GM12873 (cell line): ENCODE results near the gene CADM1.

ENCODE experiments used
- TF ChIP-seq, protein P1 (sequence below): IDR thresholded peaks from 2 replicates; pipeline ENCODE4 v1.5.1; 2012; ENCODE audit warnings: low read depth, mild to moderate bottlenecking, moderate library complexity, low read length, control low read depth; ENCODE audit not compliant: insufficient read depth; ENCODE audit errors: missing control alignments

Gene CADM1

DNA sequence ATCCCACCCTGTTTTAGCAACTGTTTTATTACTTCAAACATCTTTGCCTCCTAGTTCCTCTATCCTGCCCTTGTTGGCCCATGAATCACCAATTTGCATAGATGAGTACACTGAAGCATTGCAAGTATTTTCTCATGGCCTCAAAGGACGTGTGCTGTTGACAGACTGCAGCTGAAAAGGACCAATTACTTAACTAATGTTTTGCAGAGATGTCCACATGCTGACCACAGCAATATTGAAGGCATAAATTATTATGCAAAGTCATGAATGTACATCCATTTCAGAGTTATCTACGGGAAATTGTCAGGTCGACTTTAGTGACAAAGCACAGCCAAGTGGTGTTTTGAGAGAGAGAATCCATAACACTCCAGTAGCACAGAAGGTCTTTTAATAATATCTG is 64.8 kb downstream of the CADM1 start:
- TF ChIP-seq, protein P1, sequence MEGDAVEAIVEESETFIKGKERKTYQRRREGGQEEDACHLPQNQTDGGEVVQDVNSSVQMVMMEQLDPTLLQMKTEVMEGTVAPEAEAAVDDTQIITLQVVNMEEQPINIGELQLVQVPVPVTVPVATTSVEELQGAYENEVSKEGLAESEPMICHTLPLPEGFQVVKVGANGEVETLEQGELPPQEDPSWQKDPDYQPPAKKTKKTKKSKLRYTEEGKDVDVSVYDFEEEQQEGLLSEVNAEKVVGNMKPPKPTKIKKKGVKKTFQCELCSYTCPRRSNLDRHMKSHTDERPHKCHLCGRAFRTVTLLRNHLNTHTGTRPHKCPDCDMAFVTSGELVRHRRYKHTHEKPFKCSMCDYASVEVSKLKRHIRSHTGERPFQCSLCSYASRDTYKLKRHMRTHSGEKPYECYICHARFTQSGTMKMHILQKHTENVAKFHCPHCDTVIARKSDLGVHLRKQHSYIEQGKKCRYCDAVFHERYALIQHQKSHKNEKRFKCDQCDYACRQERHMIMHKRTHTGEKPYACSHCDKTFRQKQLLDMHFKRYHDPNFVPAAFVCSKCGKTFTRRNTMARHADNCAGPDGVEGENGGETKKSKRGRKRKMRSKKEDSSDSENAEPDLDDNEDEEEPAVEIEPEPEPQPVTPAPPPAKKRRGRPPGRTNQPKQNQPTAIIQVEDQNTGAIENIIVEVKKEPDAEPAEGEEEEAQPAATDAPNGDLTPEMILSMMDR, result no peak

DNA sequence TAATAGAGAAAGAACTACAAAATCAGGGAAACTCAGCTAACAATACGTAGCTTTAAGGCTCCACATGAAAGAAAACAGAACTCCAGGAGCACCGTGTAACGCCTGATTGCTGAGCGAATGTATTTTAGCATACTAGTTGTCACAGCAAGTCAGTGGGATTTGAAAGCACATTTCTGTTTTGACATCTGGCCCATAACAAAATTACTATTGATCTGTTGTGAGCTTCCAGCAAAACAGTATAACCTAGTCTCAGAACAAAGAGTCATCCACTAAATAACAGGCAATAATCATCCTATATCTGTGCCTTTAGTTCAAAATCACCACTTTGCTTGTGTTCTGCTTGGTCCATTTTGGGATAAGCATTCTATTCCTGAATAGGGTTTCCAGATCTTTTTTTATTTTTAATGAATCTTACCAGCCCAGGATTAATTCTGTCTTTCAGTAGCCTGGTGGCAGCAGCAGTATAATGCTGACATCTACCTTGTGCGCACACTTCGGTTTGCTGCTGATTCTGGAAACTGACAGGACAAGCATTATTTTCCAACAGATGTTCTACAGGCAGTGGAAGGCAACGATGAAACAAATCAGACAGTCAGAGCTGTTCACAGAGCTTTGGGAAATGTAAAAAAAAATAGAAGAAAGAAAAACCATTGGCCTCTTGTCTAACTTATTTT is 66.2 kb downstream of the CADM1 start:
- TF ChIP-seq, protein P1, result no peak

DNA sequence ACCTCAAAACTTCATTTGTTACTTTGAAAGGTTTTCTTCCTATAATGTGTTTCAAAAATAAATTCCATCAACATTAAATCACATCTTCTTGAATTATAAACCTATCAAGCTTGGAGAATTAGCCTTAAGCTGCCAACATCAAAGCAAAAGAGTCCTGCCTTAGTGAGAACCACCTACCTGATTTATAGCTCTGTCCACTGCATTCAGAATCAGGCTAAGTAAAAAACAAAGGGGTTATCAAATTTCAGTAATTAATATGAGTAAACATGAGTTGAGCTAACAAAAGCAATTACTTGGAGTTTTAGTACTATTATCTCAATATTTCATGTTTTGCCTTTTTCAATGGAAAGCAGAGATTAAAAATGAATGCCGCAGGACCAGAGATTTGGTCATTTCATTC is 73.9 kb downstream of the CADM1 start:
- TF ChIP-seq, protein P1, result no peak

DNA sequence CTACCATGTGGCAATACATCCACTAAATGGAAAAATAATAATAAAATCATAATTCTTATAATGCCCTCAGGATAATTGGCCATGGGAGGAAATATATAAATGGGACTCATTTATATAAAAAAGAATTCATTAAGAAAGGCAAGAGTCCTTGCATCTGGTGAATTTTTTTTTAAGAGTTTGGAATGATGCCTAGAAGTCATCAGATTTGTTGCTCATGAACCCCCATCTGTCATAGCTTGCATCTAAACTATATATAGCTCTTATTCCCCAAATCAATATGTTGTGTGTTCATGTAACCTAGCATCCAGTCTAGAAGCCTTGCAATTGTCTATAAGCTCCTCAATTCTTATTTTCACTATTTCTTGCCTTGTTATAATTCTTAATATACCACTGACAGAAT is 75.9 kb downstream of the CADM1 start:
- TF ChIP-seq, protein P1, result no peak

DNA sequence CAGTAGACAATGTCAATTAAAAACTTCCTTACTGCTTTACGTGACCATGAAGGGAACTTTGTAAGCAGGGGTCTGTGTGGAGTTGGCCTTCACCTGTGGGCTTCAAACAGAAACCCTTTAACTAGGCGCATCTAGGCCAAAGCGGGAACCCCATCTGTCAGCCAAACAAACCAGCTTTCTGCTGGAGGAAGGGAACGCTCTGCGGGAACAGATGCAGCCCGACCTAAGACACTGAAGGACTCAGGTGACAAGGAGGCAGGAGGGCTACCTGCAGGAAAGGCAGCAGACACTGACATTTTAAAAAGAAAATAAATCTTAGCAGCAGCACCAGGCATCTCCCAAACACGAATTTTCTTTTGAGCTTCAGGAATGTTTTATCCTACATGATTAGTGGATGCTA is 78.4 kb downstream of the CADM1 start:
- TF ChIP-seq, protein P1, result no peak

DNA sequence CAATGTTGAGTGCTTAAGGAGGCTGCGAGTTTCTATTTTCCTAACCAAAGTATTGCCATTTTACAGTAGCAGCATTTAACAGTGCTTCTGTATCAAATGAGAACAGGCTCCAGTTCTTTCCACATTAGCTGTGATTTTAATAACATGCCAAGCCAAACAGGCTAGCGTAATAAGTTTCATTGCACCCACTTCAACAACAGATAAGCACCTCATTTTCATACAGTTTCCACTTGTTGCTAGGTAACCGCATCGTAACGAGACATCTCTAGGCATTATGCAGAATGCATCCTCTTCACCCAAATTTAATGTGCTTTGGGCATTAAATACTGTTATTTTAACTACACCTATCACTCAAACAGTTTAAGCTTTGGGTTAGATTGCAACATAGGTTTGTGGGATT is 79.0 kb downstream of the CADM1 start:
- TF ChIP-seq, protein P1, result no peak

DNA sequence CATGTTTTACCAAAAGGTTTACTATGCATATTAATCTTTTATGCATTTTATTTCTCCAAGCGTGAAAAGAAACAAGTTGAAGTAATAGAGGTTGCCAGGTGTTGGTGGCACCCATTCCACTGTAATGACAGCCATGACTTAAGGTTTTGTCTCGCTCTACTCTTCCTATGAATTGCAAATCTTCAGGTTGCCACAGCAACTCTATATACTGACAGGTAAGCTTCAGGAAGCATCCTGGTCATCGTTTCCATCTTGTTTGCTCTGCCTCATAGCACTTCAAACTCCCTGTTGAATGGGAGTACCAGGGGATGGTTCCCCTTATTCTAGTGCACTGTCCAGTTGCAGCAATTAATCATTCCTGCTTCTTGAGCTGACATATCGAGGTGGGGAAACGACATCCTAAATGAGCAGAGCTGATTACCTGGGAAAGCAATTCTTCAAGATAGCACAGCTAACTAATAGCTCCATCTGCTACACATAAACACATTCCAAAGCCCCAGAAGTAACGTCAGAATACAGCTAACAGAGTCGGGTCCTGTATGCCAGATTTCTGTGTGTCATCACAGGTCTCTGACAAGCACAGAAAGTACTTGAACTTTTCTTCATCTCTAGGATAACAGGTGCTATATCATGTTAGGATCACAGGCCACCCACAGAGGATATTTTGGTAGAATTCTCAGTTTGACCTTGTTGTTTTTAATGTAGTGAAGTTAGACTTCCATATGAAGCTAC is 80.3 kb downstream of the CADM1 start:
- TF ChIP-seq, protein P1, result no peak
